Activated CD4-positive, alpha-beta T cell treated with anti-CD3 and anti-CD28 coated beads, Interleukin-2, amount 10 ng/mL, durations not matched to agents 7 days and 5 days (primary cell): ENCODE measurements around the gene PRR7. TPM values are rescaled to one million over a fixed set of nuclear protein-coding genes. Genes with fewer than 3 reads are reported as not detected.

Source experiments
- CTCF ChIA-PET: fragments of 350-600 bp; sonication (Branson Sonifier 250); formaldehyde crosslinking; loops from one replicate; lab custom pipeline; 2021; ENCODE audit warnings: antibody characterized with exemption; lab: Charles Lee
- POLR2A ChIA-PET: fragments of 350-600 bp; sonication (Branson Sonifier 250); formaldehyde crosslinking; loops from one replicate; lab custom pipeline; 2021; ENCODE audit warnings: antibody characterized with exemption; lab: Charles Lee
- DNase-seq: peaks from one replicate; pipeline ENCODE4 v3.0.0-alpha.2; 2020
- H3K27ac Mint-ChIP-seq: one replicate; pipeline ENCODE4 v1.8.0; 2021; ENCODE audit warnings: mild to moderate bottlenecking, moderate library complexity, mixed read lengths
- H3K27me3 Mint-ChIP-seq: one replicate; pipeline ENCODE4 v1.8.0; 2021; ENCODE audit warnings: mixed read lengths
- H3K36me3 Mint-ChIP-seq: one replicate; pipeline ENCODE4 v1.8.0; 2021; ENCODE audit warnings: low read depth, mixed read lengths
- H3K4me1 Mint-ChIP-seq: one replicate; pipeline ENCODE4 v1.8.0; 2021; ENCODE audit warnings: mixed read lengths
- H3K4me3 Mint-ChIP-seq: one replicate; pipeline ENCODE4 v1.8.0; 2021; ENCODE audit warnings: mild to moderate bottlenecking, moderate library complexity, mixed read lengths
- H3K9me3 Mint-ChIP-seq: one replicate; pipeline ENCODE4 v1.8.0; 2021; ENCODE audit warnings: mixed read lengths
- total RNA-seq, 2 experiments: library from RNA; stranded (reverse); gene quantifications; one replicate each; pipeline ENCODE4 v1.2.3, GENCODE V29; 2021

Gene PRR7
- total RNA-seq, 2 experiments from 2014 or later, result 5.3 to 9.7 TPM

DNA sequence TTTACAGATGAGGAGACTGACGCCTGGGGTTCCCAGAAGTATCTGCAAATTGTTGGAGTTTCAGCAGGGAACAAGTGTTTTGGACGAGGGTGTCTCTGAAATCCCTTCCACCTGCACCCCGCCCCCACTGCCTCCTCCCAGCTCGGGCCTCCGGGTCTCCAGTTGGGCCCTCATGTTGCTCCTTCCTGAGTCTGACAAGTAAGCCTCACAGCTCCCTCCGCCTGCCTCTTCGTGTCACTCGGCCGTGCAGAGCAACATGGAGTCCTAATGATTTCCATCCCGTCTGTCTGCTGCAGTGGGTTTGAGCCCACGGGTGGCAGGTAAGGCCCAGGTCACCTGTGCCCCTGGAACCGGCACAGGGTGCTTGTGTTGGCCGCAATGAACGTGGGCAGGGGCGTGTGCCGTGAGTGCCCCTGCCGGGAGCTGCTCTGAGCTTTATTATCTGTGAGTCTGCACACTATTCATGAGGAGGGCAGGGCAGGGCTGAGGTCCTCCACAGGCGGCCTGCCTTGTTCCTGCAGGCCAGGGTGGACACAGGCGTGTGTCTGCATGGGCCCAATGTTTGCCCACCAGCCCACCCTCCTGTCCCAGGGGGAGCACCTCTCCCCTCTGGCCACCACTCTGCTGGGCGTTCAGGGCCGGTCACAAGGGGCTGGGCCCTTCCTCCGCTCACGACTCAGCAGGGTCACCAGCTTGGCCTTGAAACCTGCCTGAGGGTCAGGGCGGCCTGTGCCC lies 56.9 kb downstream of the PRR7 start:
- CTCF ChIA-PET, result interaction anchor here (0.6 to 1.9 kb wide), 5 partner anchors 13 to 135 kb away, joined by 3 to 5 read pairs (median 4); partner anchors contain the start of genes DDX41 and TMED9
- no peak overlapping the region for H3K4me3 Mint-ChIP-seq
- DNase-seq, result no peak
- H3K27me3 Mint-ChIP-seq, result peaks cover 12% of the 10 kb centered on the region
- H3K9me3 Mint-ChIP-seq, result no peaks in the 10 kb centered on the region
- H3K4me1 Mint-ChIP-seq, result peaks cover 10% of the 10 kb centered on the region
- POLR2A ChIA-PET, result interaction anchor here (0.7 kb wide), 1 partner anchor 114 kb away, joined by 3 read pairs; no protein-coding TSS in a partner anchor
- H3K27ac Mint-ChIP-seq, result no peak overlapping the region
- H3K36me3 Mint-ChIP-seq, result no peaks in the 10 kb centered on the region

DNA sequence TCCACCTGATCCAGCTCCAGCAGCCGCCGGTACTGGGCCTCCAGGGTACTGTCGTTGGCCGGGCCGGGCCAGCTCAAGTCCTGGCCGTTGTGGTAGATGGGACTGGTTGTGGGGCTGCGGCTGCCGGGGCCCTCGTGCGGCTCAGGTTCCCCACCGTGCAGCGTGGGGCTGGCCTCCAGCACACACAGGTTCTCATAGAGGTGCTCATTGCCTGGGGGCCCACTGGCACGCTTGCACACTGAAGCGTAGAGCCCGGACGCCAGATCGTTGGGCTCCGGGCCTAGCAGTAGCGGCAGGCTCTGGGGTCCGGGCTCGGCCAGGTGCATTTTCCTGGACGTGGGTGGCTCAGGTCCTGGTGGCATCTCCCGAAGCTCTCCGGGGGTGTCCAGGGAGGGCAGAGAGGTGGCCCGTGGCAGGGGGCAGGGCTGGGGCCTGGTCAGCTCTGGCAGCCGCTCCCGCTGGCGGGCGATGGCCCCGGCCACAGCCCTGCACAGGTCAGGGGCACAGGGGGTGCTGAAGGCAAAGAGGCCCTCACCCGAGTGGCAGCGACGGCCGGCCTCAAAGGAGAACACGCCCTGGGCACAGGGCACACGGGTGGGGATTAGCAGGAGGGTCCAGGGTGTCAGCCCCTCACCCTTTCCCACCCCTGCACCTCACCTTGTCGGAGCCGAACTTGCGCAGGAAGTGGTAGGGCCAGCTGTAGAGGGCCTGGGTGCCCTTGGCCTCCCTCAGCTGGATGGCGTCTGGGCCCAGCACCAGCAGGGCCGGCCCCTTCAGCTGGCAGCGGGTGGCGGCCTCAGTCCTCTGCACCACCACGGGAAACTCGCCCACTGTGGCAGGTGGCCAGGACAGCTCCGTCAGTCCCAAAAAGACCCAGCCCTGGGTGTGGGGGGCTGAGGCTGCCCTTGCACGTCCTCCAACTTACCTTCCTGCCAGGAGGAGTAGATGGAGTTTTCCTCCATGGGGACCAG lies 57.8 kb downstream of the PRR7 start:
- no peaks in the 10 kb centered on the region for H3K36me3 Mint-ChIP-seq
- H3K4me1 Mint-ChIP-seq, result peaks cover 8% of the 10 kb centered on the region
- H3K9me3 Mint-ChIP-seq, result no peaks in the 10 kb centered on the region
- ChIA-PET POLR2A (no interaction called here), CTCF (interaction anchor here (0.8 to 1.9 kb wide), 7 partner anchors 12 to 113 kb away, joined by 3 to 5 read pairs (median 3); partner anchors contain the start of genes DDX41 and TMED9)
- H3K27ac Mint-ChIP-seq, result no peak overlapping the region
- no peak for DNase-seq
- H3K4me3 Mint-ChIP-seq, result no peak overlapping the region
- H3K27me3 Mint-ChIP-seq, result peaks cover 6% of the 10 kb centered on the region

DNA sequence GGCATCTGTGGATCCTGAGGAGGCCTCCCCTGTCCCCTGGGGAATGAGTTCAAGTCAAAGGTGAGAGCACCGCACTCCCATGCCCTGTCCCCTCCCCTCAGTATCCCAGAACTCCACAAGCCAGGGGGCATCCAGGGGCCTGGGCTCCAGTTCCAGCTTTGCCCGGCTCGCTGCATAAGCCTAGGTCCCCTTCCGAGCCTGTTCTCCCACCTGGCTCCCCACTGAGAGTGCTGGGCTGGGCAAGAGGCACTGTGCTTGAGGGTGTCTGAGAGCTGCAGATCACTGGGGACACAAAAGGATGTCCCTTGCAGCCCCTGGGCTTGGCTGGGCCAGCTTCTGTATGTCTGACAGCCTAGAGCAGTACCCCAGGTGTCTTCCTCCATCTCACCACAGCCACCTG lies 58.5 kb downstream of the PRR7 start:
- no peaks in the 10 kb centered on the region for H3K36me3 Mint-ChIP-seq
- no peak for DNase-seq
- no peak overlapping the region for H3K27ac Mint-ChIP-seq
- no peaks in the 10 kb centered on the region for H3K27me3 Mint-ChIP-seq
- ChIA-PET POLR2A (no interaction called here), CTCF (interaction anchor here (1.1 to 1.9 kb wide), 4 partner anchors 11 to 101 kb away, joined by 3 to 5 read pairs (median 3); partner anchors contain the start of gene DDX41)
- H3K4me1 Mint-ChIP-seq, result peaks cover 8% of the 10 kb centered on the region
- no peak overlapping the region for H3K4me3 Mint-ChIP-seq
- no peaks in the 10 kb centered on the region for H3K9me3 Mint-ChIP-seq

Other genes with a start within 250 kb of the PRR7 start
- 10 to 100 TPM; 28.3 to 34.4 TPM for gene RAB24, start 143.1 kb upstream of the PRR7 start, total RNA-seq
- 100 to 1,000 TPM; 142 to 152 TPM for gene PRELID1, start 143.0 kb upstream of the PRR7 start, total RNA-seq
- 100 to 1,000 TPM; 107 to 109 TPM for gene MXD3, start 134.9 kb upstream of the PRR7 start, total RNA-seq
- 100 to 1,000 TPM; 123 to 132 TPM for gene LMAN2, start 95.1 kb upstream of the PRR7 start, total RNA-seq
- gene RGS14, start 88.9 kb upstream of the PRR7 start, total RNA-seq, result 100 to 1,000 TPM; 124 to 132 TPM
- under 1 TPM; 0.12 to 0.27 TPM for gene SLC34A1, start 62.4 kb upstream of the PRR7 start, total RNA-seq
- gene PFN3, start 46.2 kb upstream of the PRR7 start, total RNA-seq, result not detected
- under 1 TPM; 0.22 to 0.60 TPM for gene F12, start 37.2 kb upstream of the PRR7 start, total RNA-seq
- 100 to 1,000 TPM; 242 to 296 TPM for gene GRK6, start 20.1 kb upstream of the PRR7 start, total RNA-seq
- gene DBN1, start 26.8 kb downstream of the PRR7 start, total RNA-seq, result 1 to 10 TPM; 4.2 to 4.8 TPM
- 10 to 100 TPM; 31.6 to 32.4 TPM for gene PDLIM7, start 50.8 kb downstream of the PRR7 start, total RNA-seq
- 1 to 10 TPM; 2.9 to 3.9 TPM for gene DOK3, start 63.0 kb downstream of the PRR7 start, total RNA-seq
- gene DDX41, start 70.1 kb downstream of the PRR7 start, total RNA-seq, result 100 to 1,000 TPM; 106 to 118 TPM
- 100 to 1,000 TPM; 102 to 120 TPM for gene FAM193B, start 107.7 kb downstream of the PRR7 start, total RNA-seq
- 100 to 1,000 TPM in 1 of 2 experiments, 10 to 100 TPM in 1; 94.0 to 105 TPM for gene TMED9, start 145.4 kb downstream of the PRR7 start, total RNA-seq
- 10 to 100 TPM; 20.3 to 20.5 TPM for gene B4GALT7, start 153.3 kb downstream of the PRR7 start, total RNA-seq